HepG2 (cell line): Measurements from ENCODE around the gene MAST1. TPM values are rescaled to one million over a fixed set of nuclear protein-coding genes. Genes with fewer than 3 reads are reported as not detected.

ENCODE experiments used
- ATAC-seq: fragments of 200-7000 bp; cut with Tn5 transposase; 3 replicates; pipeline ENCODE4 v1.9.1; 2020; ENCODE audit warnings: mild to moderate bottlenecking, moderate library complexity
- BruUV-seq: library from RNA; stranded (reverse); fragments of 400-500 nt; replicated peaks from 2 replicates; lab custom pipeline; 2021; lab: Mats Ljungman, UMichigan
- CTCF ChIA-PET: fragments of 300-600 bp; formaldehyde crosslinking; extraction: SDS; loops from one replicate; lab custom pipeline; 2021; ENCODE audit warnings: low total read pairs, inconsistent platforms, low intra/inter-chr PET ratio; lab: Yijun Ruan, JAX
- POLR2A ChIA-PET: fragments of 350-600 bp; sonication (Branson Sonifier 250); formaldehyde crosslinking; loops from one replicate; lab custom pipeline; 2020; ENCODE audit warnings: antibody characterized with exemption, inconsistent platforms; lab: Yijun Ruan, JAX
- DNase-seq: peaks from one replicate; pipeline ENCODE4 v3.0.0-alpha.2; 2015; ENCODE audit warnings: low spot score
- FAIRE-seq: peaks from 3 replicates; lab custom pipeline; 2011; peaks lifted over from hg19 to GRCh38; lab: Jason Lieb, UNC
- H2AFZ ChIP-seq: one replicate; pipeline ENCODE4 v1.6.1; 2011; ENCODE audit warnings: low read length, inconsistent platforms
- H3K27ac ChIP-seq: fragments of 300-600 bp; 3 replicates; pipeline ENCODE4 v1.8.0; 2011; ENCODE audit warnings: mixed run types, mild to moderate bottlenecking, mixed read lengths, low read length, inconsistent platforms; ENCODE audit not compliant: insufficient read depth; ENCODE audit errors: extremely low read length
- H3K27me3 ChIP-seq, 2 experiments: fragments of 200-600 bp in 1 of 2; 2 replicates in 1 of 2; 3 replicates in 1 of 2; pipeline versions ENCODE4 v1.6.0 to v1.8.0; 2011; ENCODE audit warnings: low read length in 2 of 2, mild to moderate bottlenecking in 2 of 2, moderate library complexity in 2 of 2, inconsistent platforms in 1 of 2; ENCODE audit not compliant: insufficient read depth in 2 of 2, control insufficient read depth in 1 of 2
- H3K36me3 ChIP-seq, 2 experiments: fragments of 200-600 bp in 1 of 2; replicated peaks in 1 of 2; 2 replicates in 1 of 2; 3 replicates in 1 of 2; pipeline versions ENCODE4 v1.5.1 to v1.8.0; 2011; ENCODE audit warnings: low read length in 2 of 2, inconsistent platforms in 1 of 2; ENCODE audit not compliant: insufficient read depth in 2 of 2, control insufficient read depth in 1 of 2
- H3K4me1 ChIP-seq: 2 replicates; pipeline ENCODE4 v1.5.1; 2012; ENCODE audit warnings: low read length, inconsistent platforms; ENCODE audit not compliant: insufficient read depth
- H3K4me2 ChIP-seq: 2 replicates; pipeline ENCODE4 v1.6.0; 2011; ENCODE audit warnings: low read depth, low read length, inconsistent platforms
- H3K4me3 ChIP-seq, 3 experiments: fragments of 200-600 bp in 1 of 3; sonication (generic), shearing (Covaris generic) in 1 of 3; replicated peaks in 1 of 3; 2 replicates each; pipeline ENCODE4 v1.5.1; 2011 to 2016; ENCODE audit warnings: low read length in 3 of 3, inconsistent platforms in 2 of 3, low read depth in 2 of 3, mild to moderate bottlenecking in 2 of 3, control low read depth in 1 of 3, mixed read lengths in 1 of 3; ENCODE audit not compliant: insufficient read depth in 1 of 3
- H3K79me2 ChIP-seq: one replicate; pipeline ENCODE4 v1.6.1; 2011; ENCODE audit warnings: low read length, inconsistent platforms; ENCODE audit not compliant: insufficient read depth
- H3K9ac ChIP-seq: 2 replicates; pipeline ENCODE4 v1.6.0; 2011; ENCODE audit warnings: mild to moderate bottlenecking, low read depth, low read length, inconsistent platforms; ENCODE audit not compliant: insufficient read depth
- H3K9me3 ChIP-seq: 2 replicates; pipeline ENCODE4 v1.5.1; 2012; ENCODE audit warnings: mild to moderate bottlenecking, low read length
- H4K20me1 ChIP-seq: 2 replicates; pipeline ENCODE4 v1.6.0; 2011; ENCODE audit warnings: inconsistent platforms, mild to moderate bottlenecking, low read length, moderate library complexity; ENCODE audit not compliant: insufficient read depth
- GATAD2A ChIP-seq: IDR thresholded peaks from 2 replicates; pipeline ENCODE4 v1.6.1; 2016
- HDAC1 ChIP-seq: sonication (generic); formaldehyde crosslinking; IDR thresholded peaks from 2 replicates; pipeline ENCODE4 v1.5.1; 2020; ENCODE audit warnings: mild to moderate bottlenecking, missing genetic modification reagents
- MAZ ChIP-seq, 2 experiments: sonication (generic) in 1 of 2; formaldehyde crosslinking in 1 of 2; IDR thresholded peaks; 2 replicates each; pipeline versions ENCODE4 v1.5.0 to v1.6.1; 2012 to 2020; ENCODE audit warnings: low read depth in 2 of 2, mild to moderate bottlenecking in 2 of 2, borderline replicate concordance in 1 of 2, improper control_type of control experiment in 1 of 2, low read length in 1 of 2, missing genetic modification reagents in 1 of 2, moderate library complexity in 1 of 2
- MYNN ChIP-seq: sonication (generic); formaldehyde crosslinking; IDR thresholded peaks from 2 replicates; pipeline ENCODE4 v1.4.0; 2020; ENCODE audit warnings: mild to moderate bottlenecking, low read depth, missing genetic modification reagents
- NONO ChIP-seq, 2 experiments: fragments of 450-650 bp in 1 of 2; sonication (generic) in 1 of 2; formaldehyde crosslinking in 1 of 2; IDR thresholded peaks in 1 of 2; conservative IDR thresholded peaks in 1 of 2; 2 replicates each; pipeline versions ENCODE4 v1.6.1 to v1.8.0; 2017 to 2022; ENCODE audit warnings: mild to moderate bottlenecking in 1 of 2, missing genetic modification reagents in 1 of 2, moderate library complexity in 1 of 2
- POLR2AphosphoS5 ChIP-seq: IDR thresholded peaks from 2 replicates; pipeline ENCODE4 v1.6.1; 2012; ENCODE audit warnings: low read depth, low read length
- SOX13 ChIP-seq, 3 experiments: fragments of 450-650 bp in 1 of 3; sonication (generic) in 1 of 3; formaldehyde crosslinking in 1 of 3; IDR thresholded peaks in 2 of 3; conservative IDR thresholded peaks in 1 of 3; 2 replicates each; pipeline versions ENCODE4 v1.5.0 to v1.6.1; 2016 to 2020; ENCODE audit warnings: antibody characterized with exemption in 1 of 3, mild to moderate bottlenecking in 1 of 3, missing compliant biosample characterization in 1 of 3, missing genetic modification reagents in 1 of 3, moderate library complexity in 1 of 3
- ZNF343 ChIP-seq: sonication (generic); formaldehyde crosslinking; IDR thresholded peaks from 2 replicates; pipeline ENCODE4 v1.4.0; 2020; ENCODE audit warnings: mild to moderate bottlenecking, missing genetic modification reagents
- whole genome bisulfite sequencing: methylation state at CpG from one replicate; pipeline ENCODE4 v1.1.6; 2017; ENCODE audit warnings: low lambda C conversion rate; 5-methylcytosine and 5-hydroxymethylcytosine counted together
- in situ Hi-C: cut with HindIII; loops from 2 replicates; pipeline ENCODE4 v1.10.0; 2017; ENCODE audit warnings: low pct_unique_long_range_greater_than_20kb; ENCODE audit not compliant: extremely low pct_ligation_motif_present
- intact Hi-C: fragments of 100-400 bp; cut with micrococcal nuclease; formaldehyde crosslinking; loops from one replicate; pipeline ENCODE4 v1.10.0; 2022; ENCODE audit not compliant: unreplicated experiment
- polyA plus RNA-seq, 8 experiments: library from polyadenylated mRNA; depleted of rRNA in 3 of 8; stranded (reverse) in 7 of 8; unstranded in 1 of 8; fragments of >200 nt; fragmentation: Illumina TruSeq in 4 of 8; extraction: Trizol in 4 of 8; gene quantifications; 2 replicates each; pipeline versions ENCODE4 v1.2.1 to v1.2.3, GENCODE V29; 2011 to 2016; ENCODE audit warnings: low read depth in 4 of 8, missing spikeins in 1 of 8, mixed read lengths in 1 of 8; ENCODE audit not compliant: insufficient read depth in 1 of 8
- total RNA-seq, 5 experiments: library from RNA; depleted of rRNA; stranded (reverse); fragments of >200 nt; fragmentation: Illumina TruSeq; extraction: Trizol; gene quantifications; 2 replicates each; pipeline ENCODE4 v1.2.3, GENCODE V29; 2016; ENCODE audit warnings: low read depth in 1 of 5
- TF ChIP-seq, protein P1 (sequence below): sonication (generic); formaldehyde crosslinking; IDR thresholded peaks from 2 replicates; pipeline ENCODE4 v1.4.0; 2020; ENCODE audit warnings: missing genetic modification reagents
- TF ChIP-seq, protein P2 (sequence below): sonication (generic); formaldehyde crosslinking; IDR thresholded peaks from 2 replicates; pipeline ENCODE4 v1.4.0; 2020; ENCODE audit warnings: mild to moderate bottlenecking, missing genetic modification reagents
- TF ChIP-seq, protein P3 (sequence below): sonication (generic); formaldehyde crosslinking; IDR thresholded peaks from 2 replicates; pipeline ENCODE4 v1.5.1; 2020; ENCODE audit warnings: mild to moderate bottlenecking, missing genetic modification reagents, moderate library complexity

Gene MAST1
- total and polyA plus RNA-seq, 2 of the 13 experiments (the other 11 are each of a cell fraction or from before 2014, with no cell fraction given) = 0.73 to 4.7 TPM

DNA sequence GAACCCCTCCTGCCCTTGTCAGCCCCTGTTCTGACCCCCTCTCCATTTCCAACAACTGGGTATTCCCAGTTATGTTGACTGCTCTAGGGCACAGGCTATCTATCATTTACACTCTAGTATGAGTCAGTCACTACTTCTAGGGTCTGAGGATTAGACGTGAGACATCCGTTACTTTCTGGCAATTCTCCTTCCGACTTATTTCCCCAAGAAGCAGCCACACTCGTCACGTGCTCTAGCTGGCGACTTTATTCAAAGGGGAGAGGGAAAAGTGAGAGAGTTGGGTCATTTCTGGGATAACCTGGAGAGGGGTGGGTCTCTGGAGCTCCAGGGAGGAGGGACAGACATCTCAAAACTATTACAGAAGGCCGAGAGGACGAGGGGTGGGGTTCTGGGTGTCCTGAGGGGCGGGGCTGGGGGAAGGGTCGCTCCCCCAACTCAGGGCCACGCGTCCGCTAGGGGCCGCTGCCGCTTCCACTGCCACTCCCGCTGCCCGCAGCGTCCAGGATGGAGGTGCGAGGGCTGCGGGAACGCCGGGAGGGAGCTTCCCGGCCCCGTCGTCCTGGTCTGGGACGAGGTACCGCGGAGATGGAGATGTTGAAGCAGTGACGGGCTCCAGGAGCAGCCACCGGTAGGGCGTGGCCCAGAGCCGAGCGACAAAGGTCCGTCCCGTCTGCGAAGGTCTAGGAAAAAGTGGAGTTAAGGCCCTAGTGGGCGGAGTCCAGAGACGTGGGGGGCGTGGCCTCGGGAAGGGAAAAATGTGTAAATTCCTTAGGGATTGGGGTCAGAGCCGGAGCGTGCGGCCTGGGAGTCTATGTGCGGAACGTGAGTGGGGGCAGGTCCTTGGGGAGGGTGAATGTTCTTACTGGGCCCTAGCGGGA lies 12.8 kb upstream of the MAST1 start (continued):
- TF ChIP-seq, protein P1, sequence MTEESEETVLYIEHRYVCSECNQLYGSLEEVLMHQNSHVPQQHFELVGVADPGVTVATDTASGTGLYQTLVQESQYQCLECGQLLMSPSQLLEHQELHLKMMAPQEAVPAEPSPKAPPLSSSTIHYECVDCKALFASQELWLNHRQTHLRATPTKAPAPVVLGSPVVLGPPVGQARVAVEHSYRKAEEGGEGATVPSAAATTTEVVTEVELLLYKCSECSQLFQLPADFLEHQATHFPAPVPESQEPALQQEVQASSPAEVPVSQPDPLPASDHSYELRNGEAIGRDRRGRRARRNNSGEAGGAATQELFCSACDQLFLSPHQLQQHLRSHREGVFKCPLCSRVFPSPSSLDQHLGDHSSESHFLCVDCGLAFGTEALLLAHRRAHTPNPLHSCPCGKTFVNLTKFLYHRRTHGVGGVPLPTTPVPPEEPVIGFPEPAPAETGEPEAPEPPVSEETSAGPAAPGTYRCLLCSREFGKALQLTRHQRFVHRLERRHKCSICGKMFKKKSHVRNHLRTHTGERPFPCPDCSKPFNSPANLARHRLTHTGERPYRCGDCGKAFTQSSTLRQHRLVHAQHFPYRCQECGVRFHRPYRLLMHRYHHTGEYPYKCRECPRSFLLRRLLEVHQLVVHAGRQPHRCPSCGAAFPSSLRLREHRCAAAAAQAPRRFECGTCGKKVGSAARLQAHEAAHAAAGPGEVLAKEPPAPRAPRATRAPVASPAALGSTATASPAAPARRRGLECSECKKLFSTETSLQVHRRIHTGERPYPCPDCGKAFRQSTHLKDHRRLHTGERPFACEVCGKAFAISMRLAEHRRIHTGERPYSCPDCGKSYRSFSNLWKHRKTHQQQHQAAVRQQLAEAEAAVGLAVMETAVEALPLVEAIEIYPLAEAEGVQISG (CRISPR knock-in tag) = no peak
- TF ChIP-seq, protein P2, sequence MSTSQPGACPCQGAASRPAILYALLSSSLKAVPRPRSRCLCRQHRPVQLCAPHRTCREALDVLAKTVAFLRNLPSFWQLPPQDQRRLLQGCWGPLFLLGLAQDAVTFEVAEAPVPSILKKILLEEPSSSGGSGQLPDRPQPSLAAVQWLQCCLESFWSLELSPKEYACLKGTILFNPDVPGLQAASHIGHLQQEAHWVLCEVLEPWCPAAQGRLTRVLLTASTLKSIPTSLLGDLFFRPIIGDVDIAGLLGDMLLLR (CRISPR knock-in tag) = peak; percentile 18; the same call in 1 of the 2 replicates
- TF ChIP-seq SOX13 (IDR thresholded peaks at IDR 0.05) (no peak), SOX13 (CRISPR knock-in tag; conservative IDR thresholded peaks at IDR 0.05 in 1 of 2, IDR thresholded peaks at IDR 0.05 in 1 of 2) (peak in 1 of 2 experiments; percentile 22; a peak in 1 of 4 replicates)

DNA sequence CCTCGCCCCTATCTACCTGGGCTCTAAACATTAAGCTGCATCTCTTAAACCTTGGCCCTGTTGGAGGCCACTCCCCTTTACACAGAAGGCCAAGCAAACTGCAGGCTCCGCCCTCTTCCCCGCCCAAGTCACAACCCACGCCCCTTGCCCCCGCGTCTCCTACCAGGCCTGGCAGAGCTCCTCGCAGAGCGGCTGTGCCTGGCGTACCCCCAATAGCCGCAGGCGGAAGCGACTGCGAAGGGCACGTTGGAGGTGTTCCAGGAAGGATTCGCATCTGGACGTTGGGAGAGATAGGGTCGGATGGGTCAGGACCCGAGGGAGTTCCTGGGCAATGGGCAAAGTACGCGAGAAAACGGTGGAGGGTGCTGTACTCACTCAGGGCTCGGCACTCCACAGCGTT lies 9.8 kb upstream of the MAST1 start:
- DNase-seq = peak; percentile 40
- no peaks in the 10 kb centered on the region for H4K20me1 ChIP-seq
- intact Hi-C loops (no loop called here), in situ Hi-C loops (no loop called here)
- no peaks in the 10 kb centered on the region for H3K36me3 ChIP-seq
- ChIA-PET CTCF (no interaction called here), POLR2A (interaction anchor here (0.9 kb wide), 1 partner anchor 28 kb away, joined by 3 read pairs; no protein-coding TSS in a partner anchor)
- H3K4me3 ChIP-seq = peak overlapping the region; percentile 38 to 72 (median 50); a peak in 5 of 6 replicates
- no peak overlapping the region for H3K27ac ChIP-seq
- WGBS = 3% methylated on average over 2 of the region's 23 CpGs
- no TSS peak for BruUV-seq
- H3K79me2 ChIP-seq = no peaks in the 10 kb centered on the region
- no peaks in the 10 kb centered on the region for H3K9me3 ChIP-seq
- H2AFZ ChIP-seq = peak overlapping the region; percentile 70
- ATAC-seq = peak; percentile 78
- H3K4me1 ChIP-seq = peaks cover 43% of the 10 kb centered on the region
- peak overlapping the region; percentile 80 for H3K4me2 ChIP-seq
- peaks cover 0 to 16% of the 10 kb centered on the region in 2 experiments; a peak in 1 of 5 replicates for H3K27me3 ChIP-seq
- H3K9ac ChIP-seq = peak overlapping the region; percentile 52; the same call in 1 of the 2 replicates
- no peak for FAIRE-seq
- no peak for TF ChIP-seq ZNF343 (CRISPR knock-in tag)
- 0 out of 2 replicates have a peak, but pooled peaks have one; percentile 24 for TF ChIP-seq POLR2AphosphoS5
- TF ChIP-seq HDAC1 = peak; percentile 54
- TF ChIP-seq GATAD2A = peak; percentile 15; the same call in 1 of the 2 replicates
- TF ChIP-seq, protein P3, sequence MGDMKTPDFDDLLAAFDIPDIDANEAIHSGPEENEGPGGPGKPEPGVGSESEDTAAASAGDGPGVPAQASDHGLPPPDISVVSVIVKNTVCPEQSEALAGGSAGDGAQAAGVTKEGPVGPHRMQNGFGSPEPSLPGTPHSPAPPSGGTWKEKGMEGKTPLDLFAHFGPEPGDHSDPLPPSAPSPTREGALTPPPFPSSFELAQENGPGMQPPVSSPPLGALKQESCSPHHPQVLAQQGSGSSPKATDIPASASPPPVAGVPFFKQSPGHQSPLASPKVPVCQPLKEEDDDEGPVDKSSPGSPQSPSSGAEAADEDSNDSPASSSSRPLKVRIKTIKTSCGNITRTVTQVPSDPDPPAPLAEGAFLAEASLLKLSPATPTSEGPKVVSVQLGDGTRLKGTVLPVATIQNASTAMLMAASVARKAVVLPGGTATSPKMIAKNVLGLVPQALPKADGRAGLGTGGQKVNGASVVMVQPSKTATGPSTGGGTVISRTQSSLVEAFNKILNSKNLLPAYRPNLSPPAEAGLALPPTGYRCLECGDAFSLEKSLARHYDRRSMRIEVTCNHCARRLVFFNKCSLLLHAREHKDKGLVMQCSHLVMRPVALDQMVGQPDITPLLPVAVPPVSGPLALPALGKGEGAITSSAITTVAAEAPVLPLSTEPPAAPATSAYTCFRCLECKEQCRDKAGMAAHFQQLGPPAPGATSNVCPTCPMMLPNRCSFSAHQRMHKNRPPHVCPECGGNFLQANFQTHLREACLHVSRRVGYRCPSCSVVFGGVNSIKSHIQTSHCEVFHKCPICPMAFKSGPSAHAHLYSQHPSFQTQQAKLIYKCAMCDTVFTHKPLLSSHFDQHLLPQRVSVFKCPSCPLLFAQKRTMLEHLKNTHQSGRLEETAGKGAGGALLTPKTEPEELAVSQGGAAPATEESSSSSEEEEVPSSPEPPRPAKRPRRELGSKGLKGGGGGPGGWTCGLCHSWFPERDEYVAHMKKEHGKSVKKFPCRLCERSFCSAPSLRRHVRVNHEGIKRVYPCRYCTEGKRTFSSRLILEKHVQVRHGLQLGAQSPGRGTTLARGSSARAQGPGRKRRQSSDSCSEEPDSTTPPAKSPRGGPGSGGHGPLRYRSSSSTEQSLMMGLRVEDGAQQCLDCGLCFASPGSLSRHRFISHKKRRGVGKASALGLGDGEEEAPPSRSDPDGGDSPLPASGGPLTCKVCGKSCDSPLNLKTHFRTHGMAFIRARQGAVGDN (CRISPR knock-in tag) = peak; percentile 62; the same call in 1 of the 2 replicates
- no peak for TF ChIP-seq MAZ (IDR thresholded peaks at IDR 0.05; ENCODE audit: borderline replicate concordance, low read depth, low read length)
- TF ChIP-seq MAZ (CRISPR knock-in tag; IDR thresholded peaks at IDR 0.05; ENCODE audit: low read depth) = 0 out of 2 replicates have a peak, but pooled peaks have one; percentile 19
- no peak for TF ChIP-seq MYNN (CRISPR knock-in tag)
- TF ChIP-seq NONO (IDR thresholded peaks at IDR 0.05) = no peak
- TF ChIP-seq NONO (CRISPR knock-in tag; conservative IDR thresholded peaks at IDR 0.05) = 0 out of 2 replicates have a peak, but pooled peaks have one; percentile 33
